OCI-LY1 (cell line): ENCODE results near the gene MIER3.

Experiments used
- H2AFZ ChIP-seq: fragments of 200-600 bp; sonication (generic), shearing (Covaris generic); 2 replicates; pipeline ENCODE4 v1.6.0; 2014; ENCODE audit warnings: antibody characterized with exemption, mild to moderate bottlenecking, low read length
- H3F3A ChIP-seq: fragments of 200-600 bp; sonication (generic), shearing (Covaris generic); 2 replicates; pipeline ENCODE4 v1.6.0; 2014; ENCODE audit warnings: mild to moderate bottlenecking, antibody characterized with exemption, low read length, moderate library complexity; ENCODE audit not compliant: insufficient read depth
- H3K27ac ChIP-seq: fragments of 200-600 bp; sonication (generic); 2 replicates; pipeline ENCODE4 v1.5.1; 2014; ENCODE audit warnings: low read length, mixed run types, mild to moderate bottlenecking, low read depth; ENCODE audit not compliant: poor library complexity, severe bottlenecking
- H3K27me3 ChIP-seq: fragments of 200-600 bp; sonication (generic); 2 replicates; pipeline ENCODE4 v1.6.0; 2014; ENCODE audit warnings: antibody characterized with exemption, mild to moderate bottlenecking, low read length, moderate library complexity; ENCODE audit not compliant: insufficient read depth
- H3K36me3 ChIP-seq: fragments of 200-600 bp; sonication (generic); 2 replicates; pipeline ENCODE4 v1.6.1; 2014; ENCODE audit warnings: mild to moderate bottlenecking, antibody characterized with exemption, low read length, moderate library complexity, mixed read lengths; ENCODE audit not compliant: insufficient read depth
- H3K4me1 ChIP-seq: fragments of 200-600 bp; sonication (generic); 2 replicates; pipeline ENCODE4 v1.5.1; 2014; ENCODE audit warnings: mild to moderate bottlenecking, low read length, moderate library complexity; ENCODE audit not compliant: insufficient read depth, severe bottlenecking
- H3K4me2 ChIP-seq: fragments of 200-600 bp; sonication (generic), shearing (Covaris generic); 2 replicates; pipeline ENCODE4 v1.6.1; 2014; ENCODE audit warnings: low read length
- H3K4me3 ChIP-seq: fragments of 200-600 bp; sonication (generic); 2 replicates; pipeline ENCODE4 v1.5.1; 2014; ENCODE audit warnings: low read length, low read depth, mild to moderate bottlenecking, mixed read lengths; ENCODE audit not compliant: poor library complexity, severe bottlenecking
- H3K79me2 ChIP-seq: fragments of 200-600 bp; shearing (Covaris generic); 2 replicates; pipeline ENCODE4 v1.6.1; 2016; ENCODE audit warnings: mixed run types, low read length, mixed read lengths; ENCODE audit not compliant: insufficient read depth
- H3K9ac ChIP-seq: fragments of 200-600 bp; sonication (generic), shearing (Covaris generic); 2 replicates; pipeline ENCODE4 v1.6.1; 2014; ENCODE audit warnings: mild to moderate bottlenecking, low read length, mixed read lengths
- H3K9me2 ChIP-seq: fragments of 200-600 bp; sonication (generic), shearing (Covaris generic); 2 replicates; pipeline ENCODE4 v1.6.1; 2014; ENCODE audit warnings: low read depth, mild to moderate bottlenecking, low read length, mixed read lengths
- H3K9me3 ChIP-seq: fragments of 200-600 bp; shearing (Covaris generic); 2 replicates; pipeline ENCODE4 v1.6.1; 2014; ENCODE audit warnings: low read length, mixed read lengths
- H4K20me1 ChIP-seq: fragments of 200-600 bp; sonication (generic), shearing (Covaris generic); 2 replicates; pipeline ENCODE4 v1.6.0; 2016; ENCODE audit warnings: mild to moderate bottlenecking, low read length; ENCODE audit not compliant: insufficient read depth
- CTCF ChIP-seq: fragments of 200-600 bp; sonication (generic), shearing (Covaris generic); IDR thresholded peaks from 2 replicates; pipeline ENCODE4 v1.5.1; 2017; ENCODE audit warnings: mild to moderate bottlenecking, antibody characterized with exemption, low read length, moderate library complexity, mixed read lengths
- EZH2 ChIP-seq: fragments of 200-600 bp; sonication (generic), shearing (Covaris generic); IDR thresholded peaks from 2 replicates; pipeline ENCODE4 v1.8.0; 2017; ENCODE audit warnings: borderline replicate concordance, mixed run types, mild to moderate bottlenecking, antibody characterized with exemption, low read length, moderate library complexity, mixed read lengths

MIER3 gene

GRCh38 chr5:56989676-56990075, 37.8 kb upstream of the MIER3 start:
- no peaks in the 10 kb centered on the region for H3K9me2 ChIP-seq
- no peaks in the 10 kb centered on the region for H3K9me3 ChIP-seq
- peaks cover 13% of the 10 kb centered on the region for H3K4me1 ChIP-seq
- no peaks in the 10 kb centered on the region for H3K27me3 ChIP-seq
- H4K20me1 ChIP-seq, result no peaks in the 10 kb centered on the region
- no peak overlapping the region for H3K27ac ChIP-seq
- H3K9ac ChIP-seq, result no peak overlapping the region
- H3K4me2 ChIP-seq, result no peak overlapping the region
- no peaks in the 10 kb centered on the region for H3K79me2 ChIP-seq
- no peaks in the 10 kb centered on the region for H3F3A ChIP-seq
- no peak overlapping the region for H2AFZ ChIP-seq
- TF ChIP-seq CTCF (no peak), EZH2 (no peak)
- H3K4me3 ChIP-seq, result no peak overlapping the region
- H3K36me3 ChIP-seq, result no peaks in the 10 kb centered on the region

- no peaks in the 10 kb centered on the region for H3F3A ChIP-seq
- no peak overlapping the region for H3K4me3 ChIP-seq
- no peaks in the 10 kb centered on the region for H3K27me3 ChIP-seq
- no peaks in the 10 kb centered on the region for H3K79me2 ChIP-seq
- H3K36me3 ChIP-seq, result no peaks in the 10 kb centered on the region
- no peak overlapping the region for H2AFZ ChIP-seq
- H3K4me1 ChIP-seq, result peaks cover 13% of the 10 kb centered on the region
- H3K27ac ChIP-seq, result no peak overlapping the region
- H4K20me1 ChIP-seq, result no peaks in the 10 kb centered on the region
- no peaks in the 10 kb centered on the region for H3K9me2 ChIP-seq
- TF ChIP-seq CTCF, result no peak
- TF ChIP-seq EZH2, result no peak
- H3K4me2 ChIP-seq, result no peak overlapping the region
- H3K9me3 ChIP-seq, result no peaks in the 10 kb centered on the region
- H3K9ac ChIP-seq, result no peak overlapping the region
Observed at GRCh38 chr5:56988490-56988889, 36.6 kb upstream of the MIER3 start.

GRCh38 chr5:56987171-56987570, 35.2 kb upstream of the MIER3 start:
- no peak overlapping the region for H3K4me2 ChIP-seq
- no peak overlapping the region for H3K27ac ChIP-seq
- H3K9me2 ChIP-seq, result no peaks in the 10 kb centered on the region

More at GRCh38 chr5:56987171-56987570, 35.2 kb upstream of the MIER3 start:
- H3K9ac ChIP-seq, result no peak overlapping the region
- H2AFZ ChIP-seq, result no peak overlapping the region
- H3K36me3 ChIP-seq, result no peaks in the 10 kb centered on the region
- H3K4me3 ChIP-seq, result no peak overlapping the region
- H3K27me3 ChIP-seq, result no peaks in the 10 kb centered on the region
- TF ChIP-seq CTCF (no peak), EZH2 (no peak)
- no peaks in the 10 kb centered on the region for H4K20me1 ChIP-seq
- no peaks in the 10 kb centered on the region for H3K79me2 ChIP-seq
- no peaks in the 10 kb centered on the region for H3K9me3 ChIP-seq
- H3F3A ChIP-seq, result no peaks in the 10 kb centered on the region
- peaks cover 13% of the 10 kb centered on the region for H3K4me1 ChIP-seq
